ENCODE results near the gene OSBPL8.

Gene OSBPL8

DNA sequence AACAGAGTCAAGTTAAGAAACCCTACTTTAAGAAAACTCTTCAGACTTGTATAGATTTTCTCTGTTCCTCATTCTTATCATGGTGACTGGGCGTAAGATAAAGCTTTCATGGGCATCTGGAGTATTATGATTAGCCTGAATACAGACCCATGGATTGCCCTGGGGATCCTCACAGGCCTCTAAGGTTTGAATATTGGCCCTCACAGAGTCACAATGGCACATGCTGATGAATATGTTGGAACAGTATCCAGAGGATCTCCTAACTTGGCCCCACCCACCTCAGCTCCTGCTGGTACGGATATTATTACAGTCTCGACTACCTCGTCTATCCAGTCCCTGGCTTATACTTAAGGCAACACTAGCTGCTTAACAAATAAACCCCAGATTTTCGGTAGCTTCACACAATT is 8.1 kb downstream of the OSBPL8 start:
- Histone ChIP-seq H2BK5ac (ENCODE audit: low read depth, low read length, poor library complexity, severe bottlenecking) (no peak overlapping the region), H4K91ac (ENCODE audit: low read length) (no peak overlapping the region), H3K14ac (ENCODE audit: low read length in 2 of 2) (no peak overlapping the region), H3K4me1 (ENCODE audit: control insufficient read depth, insufficient read depth, low read depth, low read length) (no peaks in the 10 kb centered on the region), H2BK15ac (ENCODE audit: low read depth, poor library complexity, severe bottlenecking) (no peak overlapping the region), H3K9me3 (ENCODE audit: control insufficient read depth, low read length) (no peaks in the 10 kb centered on the region), H3K4me2 (ENCODE audit: low read length, poor library complexity, severe bottlenecking) (no peak overlapping the region), H3K4ac (ENCODE audit: low read depth in 1 of 2, low read length in 2 of 2) (no peak overlapping the region), H2AFZ (ENCODE audit: low read depth, low read length) (no peak overlapping the region), H3K27ac (ENCODE audit: low read length, poor library complexity, severe bottlenecking) (no peak overlapping the region), H3K4me3 (ENCODE audit: insufficient read depth in 1 of 2, low read depth in 1 of 2, low read length in 2 of 2) (no peak overlapping the region), H3K79me1 (replicated peaks; ENCODE audit: low read length, poor library complexity, severe bottlenecking) (peaks cover 11% of the 10 kb centered on the region), H3K27me3 (ENCODE audit: control insufficient read depth in 1 of 2, insufficient read depth in 1 of 2, low read length in 2 of 2) (no peaks in the 10 kb centered on the region), H4K8ac (ENCODE audit: low read length) (no peak overlapping the region), H3K18ac (ENCODE audit: low read depth in 1 of 2, low read length in 2 of 2) (no peak overlapping the region), H2AK5ac (ENCODE audit: low read length, severe bottlenecking) (no peak overlapping the region), H3K36me3 (ENCODE audit: control insufficient read depth in 1 of 2, insufficient read depth in 2 of 2, low read depth in 1 of 2, low read length in 2 of 2) (peaks cover 0 to 4% of the 10 kb centered on the region in 2 experiments), H3K9ac (ENCODE audit: low read length) (no peak overlapping the region), H3K23ac (ENCODE audit: low read length in 2 of 2) (no peak overlapping the region), H2BK12ac (ENCODE audit: low read length in 2 of 2) (no peak overlapping the region), H2BK120ac (ENCODE audit: low read depth, low read length) (no peak overlapping the region)
- WGBS = 100% methylated on average over 4 of the region's 5 CpGs
- no peak for DNase-seq

GRCh38 chr12:76549131-76549530 is 10.4 kb downstream of the OSBPL8 start:
- H3K27ac ChIP-seq (ENCODE audit: low read length, poor library complexity, severe bottlenecking) = no peak overlapping the region
- H3K27me3 ChIP-seq (ENCODE audit: control insufficient read depth in 1 of 2, insufficient read depth in 1 of 2, low read length in 2 of 2) = no peaks in the 10 kb centered on the region
- no peak overlapping the region for H3K9ac ChIP-seq (ENCODE audit: low read length)
- no peak overlapping the region for H3K4ac ChIP-seq (ENCODE audit: low read depth in 1 of 2, low read length in 2 of 2)
- no peak overlapping the region for H2BK12ac ChIP-seq (ENCODE audit: low read length in 2 of 2)
- H3K9me3 ChIP-seq (ENCODE audit: control insufficient read depth, low read length) = no peaks in the 10 kb centered on the region
- H4K91ac ChIP-seq (ENCODE audit: low read length) = no peak overlapping the region
- H2BK120ac ChIP-seq (ENCODE audit: low read depth, low read length) = no peak overlapping the region
- 84% methylated on average over 4 of the region's 4 CpGs for WGBS
- no peak overlapping the region for H2AFZ ChIP-seq (ENCODE audit: low read depth, low read length)
- no peak overlapping the region for H3K23ac ChIP-seq (ENCODE audit: low read length in 2 of 2)
- no peak overlapping the region for H3K4me3 ChIP-seq (ENCODE audit: insufficient read depth in 1 of 2, low read depth in 1 of 2, low read length in 2 of 2)
- H2AK5ac ChIP-seq (ENCODE audit: low read length, severe bottlenecking) = no peak overlapping the region
- peaks cover 0 to under 1% of the 10 kb centered on the region in 2 experiments for H3K36me3 ChIP-seq (ENCODE audit: control insufficient read depth in 1 of 2, insufficient read depth in 2 of 2, low read depth in 1 of 2, low read length in 2 of 2)
- no peak overlapping the region for H3K14ac ChIP-seq (ENCODE audit: low read length in 2 of 2)
- no peak overlapping the region for H2BK5ac ChIP-seq (ENCODE audit: low read depth, low read length, poor library complexity, severe bottlenecking)
- H2BK15ac ChIP-seq (ENCODE audit: low read depth, poor library complexity, severe bottlenecking) = no peak overlapping the region
- no peak overlapping the region for H3K4me2 ChIP-seq (ENCODE audit: low read length, poor library complexity, severe bottlenecking)
- no peaks in the 10 kb centered on the region for H3K4me1 ChIP-seq (ENCODE audit: control insufficient read depth, insufficient read depth, low read depth, low read length)
- H4K8ac ChIP-seq (ENCODE audit: low read length) = no peak overlapping the region
- H3K79me1 ChIP-seq (replicated peaks; ENCODE audit: low read length, poor library complexity, severe bottlenecking) = peaks cover 11% of the 10 kb centered on the region
- no peak for DNase-seq
- H3K18ac ChIP-seq (ENCODE audit: low read depth in 1 of 2, low read length in 2 of 2) = no peak overlapping the region

DNA sequence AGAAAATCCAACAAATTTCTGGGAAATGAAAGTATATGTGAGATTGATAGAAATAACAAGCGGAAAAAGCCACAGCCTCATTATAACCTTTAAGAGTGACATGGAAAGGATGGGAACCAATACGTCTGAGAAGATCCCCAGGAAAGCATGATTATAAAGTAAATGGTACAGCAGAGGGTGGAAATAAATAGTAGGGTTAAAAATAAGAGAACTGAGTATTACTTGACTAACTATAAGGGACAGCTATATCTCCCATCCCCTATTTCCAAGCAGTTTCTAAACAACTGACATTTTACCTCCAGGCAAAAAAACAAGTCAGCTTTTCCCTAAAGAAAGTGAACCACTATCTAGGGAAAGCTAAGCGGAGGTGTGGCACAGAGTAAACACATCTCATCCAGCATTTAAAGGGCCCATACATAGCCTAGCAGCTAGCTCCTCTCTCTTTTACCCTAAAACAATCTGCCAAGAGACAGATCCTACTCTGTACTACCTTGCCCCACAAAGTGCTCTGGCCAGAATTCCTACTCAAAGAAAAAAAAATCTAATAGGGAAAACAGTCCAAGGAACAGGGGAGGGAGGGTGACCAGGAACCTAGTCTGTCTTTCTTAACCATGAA is 11.2 kb downstream of the OSBPL8 start:
- Histone ChIP-seq H3K18ac (ENCODE audit: low read depth in 1 of 2, low read length in 2 of 2) (no peak overlapping the region), H3K23ac (ENCODE audit: low read length in 2 of 2) (no peak overlapping the region)
- 88% methylated on average over 2 of the region's 3 CpGs for WGBS

DNA sequence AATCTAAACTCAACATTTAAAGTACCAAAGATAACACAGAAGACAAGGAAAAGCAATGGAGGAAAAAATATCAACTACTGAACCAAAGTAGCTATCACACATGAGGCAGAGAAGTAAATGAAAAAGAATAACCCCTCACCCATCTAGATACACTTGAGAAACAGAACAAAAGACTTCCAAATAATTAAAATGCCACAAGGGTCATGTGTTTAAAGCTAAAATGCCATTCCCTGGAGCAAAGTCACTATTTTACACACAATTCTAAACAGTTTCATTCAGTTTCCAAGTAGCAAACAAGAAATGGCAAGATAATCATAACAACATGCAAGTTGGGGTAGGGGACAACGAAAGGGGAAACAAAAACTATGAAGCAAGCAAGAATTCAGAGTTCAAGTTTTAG is 12.0 kb downstream of the OSBPL8 start:
- no peak overlapping the region for H3K14ac ChIP-seq (ENCODE audit: low read length in 2 of 2)
- no peaks in the 10 kb centered on the region for H3K4me1 ChIP-seq (ENCODE audit: control insufficient read depth, insufficient read depth, low read depth, low read length)

More for the DNA sequence above, 11.2 kb downstream of the OSBPL8 start:
- Histone ChIP-seq H4K91ac (ENCODE audit: low read length) (no peak overlapping the region), H2BK5ac (ENCODE audit: low read depth, low read length, poor library complexity, severe bottlenecking) (no peak overlapping the region), H3K27ac (ENCODE audit: low read length, poor library complexity, severe bottlenecking) (no peak overlapping the region), H3K14ac (ENCODE audit: low read length in 2 of 2) (no peak overlapping the region), H3K9ac (ENCODE audit: low read length) (no peak overlapping the region), H3K9me3 (ENCODE audit: control insufficient read depth, low read length) (no peaks in the 10 kb centered on the region), H3K27me3 (ENCODE audit: control insufficient read depth in 1 of 2, insufficient read depth in 1 of 2, low read length in 2 of 2) (no peaks in the 10 kb centered on the region), H3K79me1 (replicated peaks; ENCODE audit: low read length, poor library complexity, severe bottlenecking) (peaks cover 8% of the 10 kb centered on the region), H4K8ac (ENCODE audit: low read length) (no peak overlapping the region), H2AK5ac (ENCODE audit: low read length, severe bottlenecking) (no peak overlapping the region), H3K36me3 (ENCODE audit: control insufficient read depth in 1 of 2, insufficient read depth in 2 of 2, low read depth in 1 of 2, low read length in 2 of 2) (no peaks in the 10 kb centered on the region), H3K4me2 (ENCODE audit: low read length, poor library complexity, severe bottlenecking) (no peak overlapping the region), H3K4ac (ENCODE audit: low read depth in 1 of 2, low read length in 2 of 2) (no peak overlapping the region), H3K4me1 (ENCODE audit: control insufficient read depth, insufficient read depth, low read depth, low read length) (no peaks in the 10 kb centered on the region), H2BK12ac (ENCODE audit: low read length in 2 of 2) (no peak overlapping the region), H2BK120ac (ENCODE audit: low read depth, low read length) (no peak overlapping the region), H2AFZ (ENCODE audit: low read depth, low read length) (no peak overlapping the region), H2BK15ac (ENCODE audit: low read depth, poor library complexity, severe bottlenecking) (no peak overlapping the region), H3K4me3 (ENCODE audit: insufficient read depth in 1 of 2, low read depth in 1 of 2, low read length in 2 of 2) (no peak overlapping the region)
- DNase-seq = no peak

More for the DNA sequence above, 12.0 kb downstream of the OSBPL8 start:
- H2BK120ac ChIP-seq (ENCODE audit: low read depth, low read length) = no peak overlapping the region
- H3K23ac ChIP-seq (ENCODE audit: low read length in 2 of 2) = no peak overlapping the region
- H2BK15ac ChIP-seq (ENCODE audit: low read depth, poor library complexity, severe bottlenecking) = no peak overlapping the region
- no peak overlapping the region for H3K27ac ChIP-seq (ENCODE audit: low read length, poor library complexity, severe bottlenecking)
- no peak overlapping the region for H3K4me2 ChIP-seq (ENCODE audit: low read length, poor library complexity, severe bottlenecking)
- no peak for DNase-seq
- H3K4me3 ChIP-seq (ENCODE audit: insufficient read depth in 1 of 2, low read depth in 1 of 2, low read length in 2 of 2) = no peak overlapping the region
- no peak overlapping the region for H3K9ac ChIP-seq (ENCODE audit: low read length)
- no peak overlapping the region for H2AK5ac ChIP-seq (ENCODE audit: low read length, severe bottlenecking)
- no peaks in the 10 kb centered on the region for H3K36me3 ChIP-seq (ENCODE audit: control insufficient read depth in 1 of 2, insufficient read depth in 2 of 2, low read depth in 1 of 2, low read length in 2 of 2)
- no peak overlapping the region for H4K91ac ChIP-seq (ENCODE audit: low read length)
- WGBS = 75% methylated on average over 1 of the region's 1 CpG
- no peak overlapping the region for H3K18ac ChIP-seq (ENCODE audit: low read depth in 1 of 2, low read length in 2 of 2)
- H2BK5ac ChIP-seq (ENCODE audit: low read depth, low read length, poor library complexity, severe bottlenecking) = no peak overlapping the region
- no peaks in the 10 kb centered on the region for H3K27me3 ChIP-seq (ENCODE audit: control insufficient read depth in 1 of 2, insufficient read depth in 1 of 2, low read length in 2 of 2)
- no peak overlapping the region for H4K8ac ChIP-seq (ENCODE audit: low read length)
- H3K79me1 ChIP-seq (replicated peaks; ENCODE audit: low read length, poor library complexity, severe bottlenecking) = peaks cover 7% of the 10 kb centered on the region
- H3K4ac ChIP-seq (ENCODE audit: low read depth in 1 of 2, low read length in 2 of 2) = no peak overlapping the region
- no peaks in the 10 kb centered on the region for H3K9me3 ChIP-seq (ENCODE audit: control insufficient read depth, low read length)
- H2BK12ac ChIP-seq (ENCODE audit: low read length in 2 of 2) = no peak overlapping the region
- H2AFZ ChIP-seq (ENCODE audit: low read depth, low read length) = no peak overlapping the region
